ENCODE measurements around the gene INO80.
"Not testable (repeated sequence)": the region's sequence is repeated elsewhere in the genome, so short reads cannot be mapped to it uniquely, and the experiment has no call there.

- TF ChIP-seq, protein P1, sequence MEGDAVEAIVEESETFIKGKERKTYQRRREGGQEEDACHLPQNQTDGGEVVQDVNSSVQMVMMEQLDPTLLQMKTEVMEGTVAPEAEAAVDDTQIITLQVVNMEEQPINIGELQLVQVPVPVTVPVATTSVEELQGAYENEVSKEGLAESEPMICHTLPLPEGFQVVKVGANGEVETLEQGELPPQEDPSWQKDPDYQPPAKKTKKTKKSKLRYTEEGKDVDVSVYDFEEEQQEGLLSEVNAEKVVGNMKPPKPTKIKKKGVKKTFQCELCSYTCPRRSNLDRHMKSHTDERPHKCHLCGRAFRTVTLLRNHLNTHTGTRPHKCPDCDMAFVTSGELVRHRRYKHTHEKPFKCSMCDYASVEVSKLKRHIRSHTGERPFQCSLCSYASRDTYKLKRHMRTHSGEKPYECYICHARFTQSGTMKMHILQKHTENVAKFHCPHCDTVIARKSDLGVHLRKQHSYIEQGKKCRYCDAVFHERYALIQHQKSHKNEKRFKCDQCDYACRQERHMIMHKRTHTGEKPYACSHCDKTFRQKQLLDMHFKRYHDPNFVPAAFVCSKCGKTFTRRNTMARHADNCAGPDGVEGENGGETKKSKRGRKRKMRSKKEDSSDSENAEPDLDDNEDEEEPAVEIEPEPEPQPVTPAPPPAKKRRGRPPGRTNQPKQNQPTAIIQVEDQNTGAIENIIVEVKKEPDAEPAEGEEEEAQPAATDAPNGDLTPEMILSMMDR (conservative IDR thresholded peaks at IDR 0.05; ENCODE audit: low read depth, low read length) = not testable (repeated sequence)
- TF ChIP-seq EZH2 (IDR thresholded peaks at IDR 0.05; ENCODE audit: low read length, unreplicated experiment) = not testable (repeated sequence)
These were observed 19.5 kb upstream of the INO80 start for GRCh38 chr15:41135580-41135979.
